Glutamatergic neuron (in vitro differentiated cells): ENCODE measurements around the gene RPS6KB2. TPM values are rescaled to one million over a fixed set of nuclear protein-coding genes. Genes with fewer than 3 reads are reported as not detected.

ENCODE experiments used
- DNase-seq: peaks from one replicate; pipeline ENCODE4 v3.0.0; 2022
- H3K27ac Mint-ChIP-seq: one replicate; pipeline ENCODE4 v1.8.0; 2020; ENCODE audit warnings: mild to moderate bottlenecking, mixed read lengths, inconsistent platforms; ENCODE audit not compliant: unreplicated experiment
- H3K27me3 Mint-ChIP-seq: one replicate; pipeline ENCODE4 v1.8.0; 2020; ENCODE audit warnings: mild to moderate bottlenecking, moderate library complexity, mixed read lengths, inconsistent platforms; ENCODE audit not compliant: unreplicated experiment
- H3K36me3 Mint-ChIP-seq: one replicate; pipeline ENCODE4 v1.8.0; 2020; ENCODE audit warnings: mild to moderate bottlenecking, mixed read lengths, inconsistent platforms; ENCODE audit not compliant: unreplicated experiment
- H3K4me1 Mint-ChIP-seq: one replicate; pipeline ENCODE4 v1.8.0; 2020; ENCODE audit warnings: mild to moderate bottlenecking, low read depth, mixed read lengths, inconsistent platforms; ENCODE audit not compliant: unreplicated experiment
- H3K4me3 Mint-ChIP-seq: one replicate; pipeline ENCODE4 v1.8.0; 2020; ENCODE audit warnings: mild to moderate bottlenecking, mixed read lengths, inconsistent platforms; ENCODE audit not compliant: unreplicated experiment
- H3K9me3 Mint-ChIP-seq: one replicate; pipeline ENCODE4 v1.8.0; 2020; ENCODE audit warnings: mild to moderate bottlenecking, moderate library complexity, mixed read lengths, inconsistent platforms; ENCODE audit not compliant: unreplicated experiment
- CTCF ChIP-seq: fragments of 200-600 bp; sonication (generic); IDR thresholded peaks from one replicate; pipeline ENCODE4 v1.5.0; 2021; ENCODE audit not compliant: partially characterized antibody, unreplicated experiment
- total RNA-seq: library from RNA; stranded (reverse); fragmentation: NEBNext Ultra II Directional; extraction: Animal tissue kit (Norgen Biotek cat#: 25700); gene quantifications from one replicate; pipeline ENCODE4 v1.2.1, GENCODE V29; 2021; ENCODE audit not compliant: unreplicated experiment

RPS6KB2 gene
- total RNA-seq, 1 donor from 2014 or later: 69.0 TPM

GRCh38 chr11:67452141-67452952 lies 24.1 kb downstream of the RPS6KB2 start, which contains the start of gene GPR152:
TSS of gene GPR152 (minus strand) at chr11:67452729. CDS start at chr11:67452724, 5 bp downstream.
- Mint-ChIP-seq H3K36me3 (no peaks in the 10 kb centered on the region), H3K4me3 (no peak within 1 kb of the TSS), H3K4me1 (peaks cover 4% of the 10 kb centered on the region), H3K27me3 (peaks cover 13% of the 10 kb centered on the region), H3K9me3 (peaks cover 10% of the 10 kb centered on the region), H3K27ac (no peak within 1 kb of the TSS)
- no peak for TF ChIP-seq CTCF
- no peak for DNase-seq

GRCh38 chr11:67453816-67454732 lies 25.8 kb downstream of the RPS6KB2 start:
- Mint-ChIP-seq H3K9me3 (peaks cover 10% of the 10 kb centered on the region), H3K36me3 (no peaks in the 10 kb centered on the region), H3K4me3 (no peak overlapping the region), H3K27ac (no peak overlapping the region), H3K4me1 (peaks cover 3% of the 10 kb centered on the region), H3K27me3 (peaks cover 10% of the 10 kb centered on the region)
- DNase-seq: no peak
- no peak for TF ChIP-seq CTCF

GRCh38 chr11:67455054-67455453 lies 26.8 kb downstream of the RPS6KB2 start, which contains the start of gene CABP4:
TSS of gene CABP4 (plus strand) at chr11:67455354. CDS start at chr11:67455424, 70 bp downstream.
- Mint-ChIP-seq H3K9me3 (peaks cover 6% of the 10 kb centered on the region), H3K27ac (no peak within 1 kb of the TSS), H3K27me3 (peaks cover 8% of the 10 kb centered on the region), H3K4me1 (no peaks in the 10 kb centered on the region), H3K36me3 (no peaks in the 10 kb centered on the region), H3K4me3 (no peak within 1 kb of the TSS)
- TF ChIP-seq CTCF: no peak
- no peak for DNase-seq

- H3K27ac Mint-ChIP-seq: no peak overlapping the region
- no peak for DNase-seq
- TF ChIP-seq CTCF: no peak
- H3K9me3 Mint-ChIP-seq: peaks cover 6% of the 10 kb centered on the region
- H3K27me3 Mint-ChIP-seq: peaks cover 8% of the 10 kb centered on the region
- no peaks in the 10 kb centered on the region for H3K4me1 Mint-ChIP-seq
- H3K36me3 Mint-ChIP-seq: no peaks in the 10 kb centered on the region
- H3K4me3 Mint-ChIP-seq: no peak overlapping the region
Measured at GRCh38 chr11:67456068-67456705, 27.9 kb downstream of the RPS6KB2 start.
